HG03521 (cell line): ENCODE measurements around the gene ARHGAP9.
"Not testable (repeated sequence)": the region's sequence is repeated elsewhere in the genome, so short reads cannot be mapped to it uniquely, and the experiment has no call there.

ENCODE experiments used
- ATAC-seq: cut with Tn5 transposase; IDR thresholded peaks from one replicate; pipeline ENCODE4 v1.9.1; 2021; ENCODE audit warnings: mild to moderate bottlenecking, moderate library complexity; ENCODE audit not compliant: unreplicated experiment

Gene ARHGAP9

GRCh38 chr12:57517718-57518117, 38.1 kb upstream of the ARHGAP9 start:
- ATAC-seq: not testable (repeated sequence)

GRCh38 chr12:57517187-57517586, 37.5 kb upstream of the ARHGAP9 start:
- ATAC-seq: no peak

- no peak for ATAC-seq
Measured at GRCh38 chr12:57516617-57517153, 37.0 kb upstream of the ARHGAP9 start.

GRCh38 chr12:57515934-57516541, 36.4 kb upstream of the ARHGAP9 start:
- no peak for ATAC-seq

- ATAC-seq: no peak
Measured at GRCh38 chr12:57515408-57515933, 35.8 kb upstream of the ARHGAP9 start.

- ATAC-seq: no peak
Measured at GRCh38 chr12:57514720-57515407, 35.2 kb upstream of the ARHGAP9 start.

GRCh38 chr12:57514246-57514645, 34.6 kb upstream of the ARHGAP9 start:
- ATAC-seq: not testable (repeated sequence)

GRCh38 chr12:57513677-57514076, 34.0 kb upstream of the ARHGAP9 start:
- not testable (repeated sequence) for ATAC-seq

- no peak for ATAC-seq
Measured at GRCh38 chr12:57513266-57513665, 33.6 kb upstream of the ARHGAP9 start.

GRCh38 chr12:57512665-57513064, 33.0 kb upstream of the ARHGAP9 start:
- ATAC-seq: no peak

- ATAC-seq: no peak
Measured at GRCh38 chr12:57511588-57512325, 32.1 kb upstream of the ARHGAP9 start.

- ATAC-seq: no peak
Measured at GRCh38 chr12:57511161-57511560, 31.5 kb upstream of the ARHGAP9 start.

- ATAC-seq: not testable (repeated sequence)
Measured at GRCh38 chr12:57507796-57508195, 28.1 kb upstream of the ARHGAP9 start.

GRCh38 chr12:57506541-57506940, 26.9 kb upstream of the ARHGAP9 start:
- ATAC-seq: not testable (repeated sequence)

- not testable (repeated sequence) for ATAC-seq
Measured at GRCh38 chr12:57502311-57502969, 22.8 kb upstream of the ARHGAP9 start.

GRCh38 chr12:57500213-57500612, 20.5 kb upstream of the ARHGAP9 start:
- ATAC-seq: no peak

GRCh38 chr12:57498571-57498970, 18.9 kb upstream of the ARHGAP9 start:
- no peak for ATAC-seq

GRCh38 chr12:57498132-57498502, 18.5 kb upstream of the ARHGAP9 start:
- no peak for ATAC-seq

- no peak for ATAC-seq
Measured at GRCh38 chr12:57497223-57498131, 17.8 kb upstream of the ARHGAP9 start.

- ATAC-seq: no peak
Measured at GRCh38 chr12:57496822-57497221, 17.2 kb upstream of the ARHGAP9 start.
